Ascending aorta (tissue), 2 donors: Measurements from ENCODE around the gene GIGYF2. TPM values are rescaled to one million over a fixed set of nuclear protein-coding genes. Genes with fewer than 3 reads are reported as not detected.

Experiments
- DNase-seq, 2 donors: peaks; one replicate each; pipeline ENCODE4 v3.0.0-alpha.2; 2019; ENCODE audit warnings: low spot score in 2 of 2
- H3K27ac ChIP-seq, 2 donors: fragments of 200-600 bp; sonication (generic); one replicate each; pipeline ENCODE4 v1.5.1; 2016 to 2017; ENCODE audit warnings: mild to moderate bottlenecking in 1 of 2
- H3K27me3 ChIP-seq: fragments of 200-600 bp; sonication (generic); one replicate; pipeline ENCODE4 v1.5.1; 2017
- H3K36me3 ChIP-seq, 2 donors: fragments of 200-600 bp; sonication (generic); one replicate each; pipeline ENCODE4 v1.5.1; 2016
- H3K4me1 ChIP-seq, 2 donors: fragments of 200-600 bp; sonication (generic); one replicate each; pipeline ENCODE4 v1.5.1; 2016 to 2017; ENCODE audit warnings: mild to moderate bottlenecking in 1 of 2
- H3K4me3 ChIP-seq, 2 donors: fragments of 200-600 bp; sonication (generic); one replicate each; pipeline ENCODE4 v1.5.1; 2016 to 2017; ENCODE audit warnings: mild to moderate bottlenecking in 1 of 2
- H3K9me3 ChIP-seq, 2 donors: fragments of 200-600 bp; sonication (generic); one replicate each; pipeline ENCODE4 v1.5.1; 2016
- intact Hi-C: fragments of 100-400 bp; cut with DNase I; formaldehyde crosslinking; loops from one replicate; pipeline ENCODE4 v1.15.1; 2023
- total RNA-seq: library from RNA; depleted of rRNA; stranded (reverse); fragments of >200 nt; gene quantifications from one replicate; pipeline ENCODE4 v1.1.0, GENCODE V29; 2016
- TF ChIP-seq, protein P1 (sequence below), 3 experiments: fragments of 200-600 bp in 2 of 3; fragments of 450-650 bp in 1 of 3; sonication (generic) in 2 of 3; IDR thresholded peaks; one replicate each; pipeline ENCODE4 v1.5.1; 2016 to 2019; ENCODE audit warnings: antibody characterized with exemption in 3 of 3, mild to moderate bottlenecking in 1 of 3, moderate library complexity in 1 of 3

The GIGYF2 gene
- total RNA-seq, 1 donor from 2014 or later, result 27.5 TPM

- no peaks in the 10 kb centered on the region for H3K9me3 ChIP-seq
- H3K4me1 ChIP-seq, result no peaks in the 10 kb centered on the region
- intact Hi-C loops, result no loop called here
- TF ChIP-seq, protein P1, sequence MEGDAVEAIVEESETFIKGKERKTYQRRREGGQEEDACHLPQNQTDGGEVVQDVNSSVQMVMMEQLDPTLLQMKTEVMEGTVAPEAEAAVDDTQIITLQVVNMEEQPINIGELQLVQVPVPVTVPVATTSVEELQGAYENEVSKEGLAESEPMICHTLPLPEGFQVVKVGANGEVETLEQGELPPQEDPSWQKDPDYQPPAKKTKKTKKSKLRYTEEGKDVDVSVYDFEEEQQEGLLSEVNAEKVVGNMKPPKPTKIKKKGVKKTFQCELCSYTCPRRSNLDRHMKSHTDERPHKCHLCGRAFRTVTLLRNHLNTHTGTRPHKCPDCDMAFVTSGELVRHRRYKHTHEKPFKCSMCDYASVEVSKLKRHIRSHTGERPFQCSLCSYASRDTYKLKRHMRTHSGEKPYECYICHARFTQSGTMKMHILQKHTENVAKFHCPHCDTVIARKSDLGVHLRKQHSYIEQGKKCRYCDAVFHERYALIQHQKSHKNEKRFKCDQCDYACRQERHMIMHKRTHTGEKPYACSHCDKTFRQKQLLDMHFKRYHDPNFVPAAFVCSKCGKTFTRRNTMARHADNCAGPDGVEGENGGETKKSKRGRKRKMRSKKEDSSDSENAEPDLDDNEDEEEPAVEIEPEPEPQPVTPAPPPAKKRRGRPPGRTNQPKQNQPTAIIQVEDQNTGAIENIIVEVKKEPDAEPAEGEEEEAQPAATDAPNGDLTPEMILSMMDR (IDR thresholded peaks at IDR 0.05), result peak in 1 of 3 experiments; percentile 38
- H3K27me3 ChIP-seq, result no peaks in the 10 kb centered on the region
- no peak for DNase-seq
- H3K27ac ChIP-seq, result no peak overlapping the region
- no peak overlapping the region for H3K4me3 ChIP-seq
- H3K36me3 ChIP-seq, result peaks cover 35 to 51% of the 10 kb centered on the region in 2 donors
Measured at GRCh38 chr2:232761301-232761907, 64.3 kb downstream of the GIGYF2 start.

GRCh38 chr2:232767866-232768265, 70.7 kb downstream of the GIGYF2 start:
- Histone ChIP-seq H3K4me1 (no peaks in the 10 kb centered on the region), H3K27ac (no peak overlapping the region), H3K27me3 (no peaks in the 10 kb centered on the region), H3K36me3 (peaks cover 17 to 47% of the 10 kb centered on the region in 2 donors), H3K4me3 (no peak overlapping the region), H3K9me3 (no peaks in the 10 kb centered on the region)
- TF ChIP-seq, protein P1 (IDR thresholded peaks at IDR 0.05), result no peak
- DNase-seq, result no peak
- intact Hi-C loops, result no loop called here

DNA sequence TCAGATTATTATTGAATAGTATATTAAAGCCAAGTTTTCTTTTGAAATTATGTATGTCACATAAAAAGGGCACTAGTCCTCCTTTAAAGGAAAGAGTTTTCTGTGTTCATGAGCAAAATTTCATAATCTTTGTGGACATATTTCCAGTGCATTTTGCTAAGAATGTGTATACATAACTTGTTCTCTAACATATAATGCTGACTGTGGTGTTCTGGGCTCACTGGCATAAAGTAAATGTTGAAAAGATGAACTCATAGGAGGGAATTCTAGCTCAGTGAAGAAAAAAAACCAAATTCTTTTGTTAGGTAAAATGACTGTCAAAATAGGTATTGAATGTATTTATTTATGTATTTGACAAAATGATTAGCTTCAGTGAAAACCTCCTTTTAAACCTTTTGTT, 73.1 kb downstream of the GIGYF2 start:
- Histone ChIP-seq H3K4me1 (no peaks in the 10 kb centered on the region), H3K9me3 (no peaks in the 10 kb centered on the region), H3K27ac (no peak overlapping the region), H3K27me3 (no peaks in the 10 kb centered on the region), H3K36me3 (peaks cover 12 to 42% of the 10 kb centered on the region in 2 donors), H3K4me3 (no peak overlapping the region)
- DNase-seq, result no peak
- TF ChIP-seq, protein P1 (IDR thresholded peaks at IDR 0.05), result no peak
- intact Hi-C loops, result no loop called here

DNA sequence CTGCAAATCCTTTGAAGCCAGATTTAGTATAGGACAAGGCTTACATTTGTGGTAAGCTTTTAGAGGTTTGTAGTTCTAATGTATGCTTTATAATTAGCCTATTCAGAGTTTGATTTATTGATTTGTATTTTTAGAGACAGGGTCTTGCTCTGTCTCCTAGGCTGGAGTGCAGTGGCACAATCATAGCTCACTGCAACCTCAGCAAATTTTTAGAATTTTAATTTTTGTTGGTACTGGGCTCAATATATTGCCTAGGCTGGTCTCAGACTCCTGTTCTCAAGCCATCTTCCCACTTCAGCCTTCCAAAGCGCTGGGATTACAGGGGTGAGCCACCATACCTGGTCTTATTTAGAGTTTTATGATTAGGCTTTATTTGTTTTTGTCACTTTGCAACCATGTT, 74.7 kb downstream of the GIGYF2 start:
- DNase-seq, result no peak
- Histone ChIP-seq H3K4me3 (no peak overlapping the region), H3K27ac (no peak overlapping the region), H3K36me3 (peaks cover 12 to 34% of the 10 kb centered on the region in 2 donors), H3K27me3 (no peaks in the 10 kb centered on the region), H3K4me1 (no peaks in the 10 kb centered on the region), H3K9me3 (no peaks in the 10 kb centered on the region)
- TF ChIP-seq, protein P1 (IDR thresholded peaks at IDR 0.05), result no peak
- intact Hi-C loops, result no loop called here

DNA sequence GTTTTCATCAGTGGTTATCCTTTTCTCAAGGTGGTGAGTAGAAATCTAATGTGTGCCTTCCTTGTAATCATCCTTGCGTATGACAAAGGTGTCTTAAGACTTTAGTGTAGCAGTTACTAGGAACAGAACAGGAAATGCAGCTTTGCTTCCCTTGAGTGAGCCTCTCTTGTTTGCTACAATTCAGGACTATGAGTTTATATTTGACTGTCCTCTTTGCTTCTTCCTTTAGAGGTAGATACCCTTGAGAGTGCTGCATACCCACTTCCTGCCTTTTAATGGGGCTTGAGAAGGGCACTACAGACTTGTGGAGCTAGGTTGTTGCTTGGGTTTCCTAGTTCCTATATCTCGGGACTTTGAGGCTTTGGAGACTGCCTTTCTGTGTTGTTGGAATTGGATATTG, 75.4 kb downstream of the GIGYF2 start:
- H3K4me3 ChIP-seq, result no peak overlapping the region
- TF ChIP-seq, protein P1 (IDR thresholded peaks at IDR 0.05), result no peak
- H3K9me3 ChIP-seq, result no peaks in the 10 kb centered on the region
- H3K27me3 ChIP-seq, result no peaks in the 10 kb centered on the region
- intact Hi-C loops, result no loop called here
- no peak for DNase-seq
- H3K36me3 ChIP-seq, result peaks cover 12 to 38% of the 10 kb centered on the region in 2 donors
- H3K27ac ChIP-seq, result no peak overlapping the region
- H3K4me1 ChIP-seq, result no peaks in the 10 kb centered on the region

GRCh38 chr2:232773815-232774214, 76.7 kb downstream of the GIGYF2 start:
- Histone ChIP-seq H3K27me3 (no peaks in the 10 kb centered on the region), H3K4me3 (no peak overlapping the region), H3K4me1 (no peaks in the 10 kb centered on the region), H3K9me3 (no peaks in the 10 kb centered on the region), H3K27ac (no peak overlapping the region), H3K36me3 (peaks cover 5 to 25% of the 10 kb centered on the region in 2 donors)
- DNase-seq, result no peak
- intact Hi-C loops, result no loop called here
- TF ChIP-seq, protein P1 (IDR thresholded peaks at IDR 0.05), result no peak
